Suppressor macrophage treated with lipopolysaccharide for 4 hours (primary cell): ENCODE results near the gene NOP10.
A peak's percentile ranks its signal among the peaks of the same experiment; 100 is the strongest.

Experiments used
- DNase-seq: peaks from one replicate; pipeline ENCODE4 v3.0.0-alpha.2; 2020

The NOP10 gene

DNA sequence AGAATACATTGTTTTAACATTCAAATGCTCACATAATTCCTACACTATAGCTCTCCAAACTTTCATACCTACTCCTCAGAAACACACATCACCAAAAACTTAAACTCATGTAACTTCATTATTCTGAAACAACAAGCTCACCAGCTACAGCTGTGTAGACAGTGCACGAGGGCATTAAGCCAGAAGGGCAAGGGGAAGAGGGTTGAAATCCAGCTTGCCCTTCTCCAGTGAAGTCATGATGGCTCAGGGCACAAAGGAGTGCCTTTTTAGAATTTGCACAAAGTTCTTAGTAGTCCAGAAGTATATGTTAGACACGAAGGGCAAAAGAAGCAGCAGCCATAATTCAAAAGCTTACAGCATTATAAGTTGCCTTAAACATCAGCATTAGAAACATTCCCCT lies 13.9 kb downstream of the NOP10 start:
- DNase-seq: no peak

DNA sequence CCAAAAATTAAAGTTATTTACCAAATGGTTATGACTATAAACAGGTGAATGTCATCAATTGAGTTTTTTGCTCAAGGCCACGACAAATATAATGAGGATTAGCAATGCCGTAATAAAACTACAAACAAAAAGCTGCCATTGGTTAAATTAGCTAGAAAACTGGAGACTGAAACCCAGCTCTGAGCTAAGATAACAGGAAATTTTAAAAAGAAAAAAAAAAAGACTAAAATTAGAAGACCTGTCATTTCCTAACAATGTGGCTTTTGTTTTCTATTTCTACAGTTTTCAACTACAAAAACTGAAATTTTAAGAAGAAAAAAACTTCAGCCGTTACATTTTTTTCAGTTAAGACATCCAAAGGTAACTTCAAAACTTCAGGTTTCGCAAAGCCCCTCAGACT lies 15.0 kb downstream of the NOP10 start:
- no peak for DNase-seq

DNA sequence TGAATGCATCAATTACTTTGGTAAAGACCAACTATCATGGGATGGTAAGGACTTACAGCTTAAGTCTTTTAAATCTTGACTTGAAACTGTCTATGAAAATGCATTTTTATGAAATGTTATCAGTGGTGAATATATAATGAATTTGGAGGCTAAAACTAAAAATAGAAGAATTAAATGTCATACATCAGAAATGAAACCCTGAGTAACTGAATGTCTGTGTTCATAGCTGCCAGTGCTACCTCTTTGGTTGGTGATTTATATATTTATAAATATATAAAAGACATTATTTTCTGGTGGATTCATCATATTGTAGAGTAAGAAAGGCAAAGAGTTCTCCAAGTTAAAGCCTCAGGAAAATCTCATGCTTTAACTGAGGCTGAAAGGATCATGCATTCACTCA lies 17.6 kb downstream of the NOP10 start:
- no peak for DNase-seq

- DNase-seq: no peak
Measured at GRCh38 chr15:34324933-34325332, 18.0 kb downstream of the NOP10 start.

DNA sequence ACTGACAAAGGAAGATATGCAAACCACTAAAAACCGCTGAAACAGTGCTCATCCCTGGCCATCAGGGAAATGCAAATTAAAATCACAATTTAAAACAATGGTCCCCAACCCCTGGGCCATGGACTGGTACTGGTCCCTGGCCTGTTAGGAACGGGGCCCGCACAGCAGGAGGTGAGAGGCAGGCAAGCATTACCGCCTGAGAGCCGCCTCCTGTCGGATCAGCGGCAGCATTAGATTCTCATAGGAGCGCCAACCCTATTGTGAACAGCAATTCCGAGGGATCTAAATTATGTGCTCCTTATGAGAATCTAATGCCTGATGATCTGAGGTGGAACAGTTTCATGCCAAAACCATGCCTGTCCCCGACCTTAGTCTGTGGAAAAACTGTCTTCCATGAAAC lies 19.7 kb downstream of the NOP10 start:
- DNase-seq: no peak

GRCh38 chr15:34318277-34319079 lies 24.5 kb downstream of the NOP10 start:
- peak; percentile 77 for DNase-seq

- no peak for DNase-seq
Measured at GRCh38 chr15:34314491-34315490, 28.1 kb downstream of the NOP10 start.

DNA sequence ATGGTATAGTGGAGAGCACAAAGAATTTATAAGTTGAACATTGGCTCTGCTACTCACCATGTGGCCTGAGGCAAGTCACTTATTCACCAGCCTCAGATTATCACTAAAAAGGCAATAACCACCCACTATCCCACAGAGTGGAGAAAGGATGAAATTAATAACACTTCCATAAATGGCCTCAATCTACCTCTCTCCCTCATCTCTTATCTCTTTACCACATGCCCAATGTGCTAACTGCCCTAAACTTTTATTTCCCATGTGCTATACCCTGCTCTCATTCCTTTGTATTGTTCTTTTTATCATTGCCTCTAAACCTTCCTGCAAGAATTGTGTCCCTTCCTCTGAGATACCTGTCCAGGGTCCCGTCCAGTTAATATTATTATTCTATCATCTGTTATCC lies 31.4 kb downstream of the NOP10 start:
- no peak for DNase-seq

GRCh38 chr15:34304613-34305012 lies 38.3 kb downstream of the NOP10 start:
- DNase-seq: no peak

- DNase-seq: no peak
Measured at GRCh38 chr15:34301058-34301457, 41.9 kb downstream of the NOP10 start.

GRCh38 chr15:34297059-34297458 lies 45.9 kb downstream of the NOP10 start:
- no peak for DNase-seq

DNA sequence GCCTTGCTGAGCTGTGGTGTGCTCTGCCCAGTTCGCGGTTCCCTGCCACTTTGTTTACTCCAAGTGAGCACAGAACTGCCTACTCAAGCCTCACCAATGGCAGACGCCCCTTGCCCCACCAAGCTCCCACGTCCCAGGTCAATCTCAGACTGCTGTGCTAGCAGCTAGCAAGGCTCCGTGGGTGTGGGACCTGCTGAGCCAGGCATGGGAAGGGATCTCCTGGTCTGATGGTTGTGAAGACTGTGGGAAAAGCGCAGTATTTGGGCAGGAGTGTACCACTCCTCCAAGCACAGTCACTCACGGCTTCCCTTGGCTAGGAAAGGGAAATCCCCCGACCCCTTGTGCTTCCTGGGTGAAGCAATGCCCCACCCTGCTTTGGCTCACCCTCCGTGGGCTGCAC lies 50.3 kb downstream of the NOP10 start:
- DNase-seq: peak; percentile 16
